GM10266 (cell line): Measurements from ENCODE around the gene IMPG2.

ENCODE experiments used
- DNase-seq: peaks from one replicate; pipeline ENCODE4 v3.0.0; 2012; ENCODE audit errors: extremely low spot score
- CTCF ChIP-seq: IDR thresholded peaks from 2 replicates; pipeline ENCODE4 v1.5.1; 2012; ENCODE audit warnings: mild to moderate bottlenecking, low read depth; ENCODE audit not compliant: control insufficient read depth, insufficient read depth; ENCODE audit errors: missing control alignments

IMPG2 gene

GRCh38 chr3:101189176-101189575 lies 131.2 kb downstream of the IMPG2 start:
- no peak for TF ChIP-seq CTCF
- DNase-seq = no peak

- TF ChIP-seq CTCF = no peak
- DNase-seq = no peak
Measured at GRCh38 chr3:101185341-101185740, 135.0 kb downstream of the IMPG2 start.

- DNase-seq = no peak
- TF ChIP-seq CTCF = no peak
Measured at GRCh38 chr3:101184111-101184510, 136.3 kb downstream of the IMPG2 start.

GRCh38 chr3:101183151-101183550 lies 137.2 kb downstream of the IMPG2 start:
- no peak for DNase-seq
- no peak for TF ChIP-seq CTCF

GRCh38 chr3:101182734-101183133 lies 137.6 kb downstream of the IMPG2 start:
- no peak for TF ChIP-seq CTCF
- DNase-seq = no peak

- TF ChIP-seq CTCF = no peak
- no peak for DNase-seq
Measured at GRCh38 chr3:101181801-101182200, 138.6 kb downstream of the IMPG2 start.

- DNase-seq = no peak
- TF ChIP-seq CTCF = no peak
Measured at GRCh38 chr3:101179637-101180036, 140.7 kb downstream of the IMPG2 start.
